Measurements from ENCODE around the gene RAP1GAP. TPM values are rescaled to one million over a fixed set of nuclear protein-coding genes. Genes with fewer than 3 reads are reported as not detected.

RAP1GAP gene
- total RNA-seq, 2 experiments from 2014 or later, result 0.15 to 0.41 TPM

DNA sequence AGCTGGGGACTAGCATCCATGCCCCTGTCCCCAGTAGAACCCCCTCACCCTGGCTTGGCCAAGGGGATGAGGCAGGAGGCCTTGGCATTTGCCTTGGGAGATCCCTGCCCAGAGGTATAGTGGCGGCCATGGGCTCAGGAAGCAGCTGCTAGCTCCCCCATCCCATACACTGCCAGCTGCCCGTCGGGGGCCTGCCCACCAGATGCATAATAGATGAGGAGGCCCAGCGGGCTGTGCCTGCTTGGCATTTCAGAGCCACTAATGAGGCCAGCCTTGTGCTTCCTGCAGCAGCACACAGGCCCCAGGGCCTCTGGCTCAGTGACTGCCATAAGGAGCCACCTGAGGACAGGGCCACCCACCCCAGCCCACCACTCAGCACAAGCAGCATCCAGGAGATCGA is 23.6 kb downstream of the RAP1GAP start:
- Mint-ChIP-seq H3K27ac (no peak overlapping the region), H3K36me3 (ENCODE audit: low read depth) (no peaks in the 10 kb centered on the region), H3K9me3 (no peaks in the 10 kb centered on the region), H3K4me3 (no peak overlapping the region), H3K4me1 (ENCODE audit: low read depth) (peaks cover 2% of the 10 kb centered on the region), H3K27me3 (ENCODE audit: low read depth) (peaks cover 14% of the 10 kb centered on the region)
- intact Hi-C loops (cut with micrococcal nuclease), result no loop called here
- CTCF ChIA-PET, result no interaction called here
- DNase-seq, result no peak

DNA sequence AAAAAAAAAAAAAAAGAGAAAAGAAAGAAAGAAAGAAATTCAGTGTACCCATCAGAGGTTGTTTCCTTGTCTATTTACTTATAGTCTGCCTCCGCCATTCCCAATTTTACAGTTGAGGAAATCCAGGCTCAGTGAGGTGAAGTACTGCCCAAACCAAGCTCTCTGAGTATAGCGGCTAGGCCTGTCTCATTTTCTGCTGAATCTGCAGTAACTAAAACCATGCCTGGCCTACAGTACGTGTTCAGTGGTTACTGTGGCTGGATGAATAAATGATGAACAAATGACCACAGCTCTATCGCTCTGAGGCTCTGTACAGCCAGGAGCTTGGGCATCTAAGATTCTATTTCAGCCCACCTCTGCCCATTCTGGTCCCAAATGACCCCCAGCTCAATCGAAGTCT is 24.3 kb downstream of the RAP1GAP start:
- Mint-ChIP-seq H3K4me1 (ENCODE audit: low read depth) (no peaks in the 10 kb centered on the region), H3K9me3 (no peaks in the 10 kb centered on the region), H3K4me3 (no peak overlapping the region), H3K27ac (no peak overlapping the region), H3K27me3 (ENCODE audit: low read depth) (peaks cover 14% of the 10 kb centered on the region), H3K36me3 (ENCODE audit: low read depth) (no peaks in the 10 kb centered on the region)
- intact Hi-C loops (cut with micrococcal nuclease), result no loop called here
- no peak for DNase-seq
- CTCF ChIA-PET, result no interaction called here

GRCh38 chr1:21644348-21644747 is 24.8 kb downstream of the RAP1GAP start:
- H3K27ac Mint-ChIP-seq, result peak overlapping the region; percentile 12
- no peaks in the 10 kb centered on the region for H3K4me1 Mint-ChIP-seq (ENCODE audit: low read depth)
- no peak overlapping the region for H3K4me3 Mint-ChIP-seq
- CTCF ChIA-PET, result interaction anchor here (0.8 kb wide), 1 partner anchor 14 kb away, joined by 3 read pairs; no protein-coding TSS in a partner anchor
- no peaks in the 10 kb centered on the region for H3K36me3 Mint-ChIP-seq (ENCODE audit: low read depth)
- H3K27me3 Mint-ChIP-seq (ENCODE audit: low read depth), result peaks cover 14% of the 10 kb centered on the region
- DNase-seq, result no peak
- intact Hi-C loops (cut with micrococcal nuclease), result no loop called here
- H3K9me3 Mint-ChIP-seq, result no peaks in the 10 kb centered on the region

GRCh38 chr1:21643624-21644023 is 25.5 kb downstream of the RAP1GAP start:
- CTCF ChIA-PET, result interaction anchor here (0.8 kb wide), 1 partner anchor 15 kb away, joined by 3 read pairs; no protein-coding TSS in a partner anchor
- H3K4me1 Mint-ChIP-seq (ENCODE audit: low read depth), result peaks cover 2% of the 10 kb centered on the region
- H3K27ac Mint-ChIP-seq, result no peak overlapping the region
- no peak overlapping the region for H3K4me3 Mint-ChIP-seq
- peaks cover 14% of the 10 kb centered on the region for H3K27me3 Mint-ChIP-seq (ENCODE audit: low read depth)
- intact Hi-C loops (cut with micrococcal nuclease), result no loop called here
- no peak for DNase-seq
- no peaks in the 10 kb centered on the region for H3K9me3 Mint-ChIP-seq
- no peaks in the 10 kb centered on the region for H3K36me3 Mint-ChIP-seq (ENCODE audit: low read depth)

GRCh38 chr1:21641967-21642739 is 27.0 kb downstream of the RAP1GAP start:
- Mint-ChIP-seq H3K36me3 (ENCODE audit: low read depth) (no peaks in the 10 kb centered on the region), H3K9me3 (no peaks in the 10 kb centered on the region), H3K27me3 (ENCODE audit: low read depth) (peaks cover 14% of the 10 kb centered on the region), H3K4me1 (ENCODE audit: low read depth) (peaks cover 8% of the 10 kb centered on the region), H3K4me3 (no peak overlapping the region), H3K27ac (no peak overlapping the region)
- no peak for DNase-seq
- intact Hi-C loops (cut with micrococcal nuclease), result no loop called here
- CTCF ChIA-PET, result no interaction called here

DNA sequence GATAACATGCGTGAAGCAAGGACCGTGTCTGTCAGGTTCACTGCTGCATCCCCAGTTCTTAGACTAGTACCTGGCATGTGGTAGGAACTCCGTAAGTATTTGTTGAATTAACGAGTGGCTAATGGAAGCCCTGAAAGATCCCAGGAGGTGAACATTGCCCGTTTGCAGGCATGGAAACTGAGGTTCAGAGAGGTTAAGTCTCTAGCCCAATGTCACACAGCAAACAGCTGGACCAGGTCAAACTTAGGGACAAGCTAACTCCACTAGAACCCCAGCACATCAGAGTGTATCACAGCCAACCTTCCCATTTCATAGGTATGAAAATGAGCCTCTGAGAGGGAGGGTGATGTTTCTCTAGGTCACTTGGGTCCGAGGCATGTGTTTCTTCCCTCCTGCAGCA is 27.6 kb downstream of the RAP1GAP start:
- Mint-ChIP-seq H3K9me3 (no peaks in the 10 kb centered on the region), H3K4me1 (ENCODE audit: low read depth) (peaks cover 8% of the 10 kb centered on the region), H3K4me3 (no peak overlapping the region), H3K27ac (no peak overlapping the region), H3K36me3 (ENCODE audit: low read depth) (no peaks in the 10 kb centered on the region), H3K27me3 (ENCODE audit: low read depth) (peaks cover 8% of the 10 kb centered on the region)
- CTCF ChIA-PET, result interaction anchor here (1.3 kb wide), 1 partner anchor 18 kb away, joined by 3 read pairs; no protein-coding TSS in a partner anchor
- intact Hi-C loops (cut with micrococcal nuclease), result no loop called here
- DNase-seq, result no peak

GRCh38 chr1:21641076-21641475 is 28.1 kb downstream of the RAP1GAP start:
- Mint-ChIP-seq H3K4me1 (ENCODE audit: low read depth) (peaks cover 8% of the 10 kb centered on the region), H3K4me3 (no peak overlapping the region), H3K27me3 (ENCODE audit: low read depth) (peaks cover 7% of the 10 kb centered on the region), H3K9me3 (no peaks in the 10 kb centered on the region), H3K36me3 (ENCODE audit: low read depth) (no peaks in the 10 kb centered on the region), H3K27ac (no peak overlapping the region)
- DNase-seq, result no peak
- intact Hi-C loops (cut with micrococcal nuclease), result no loop called here
- CTCF ChIA-PET, result interaction anchor here (0.6 to 1.3 kb wide), 2 partner anchors 18 to 322 kb away, joined by 3 read pairs; no protein-coding TSS in a partner anchor

GRCh38 chr1:21640653-21641052 is 28.5 kb downstream of the RAP1GAP start:
- intact Hi-C loops (cut with micrococcal nuclease), result no loop called here
- H3K4me3 Mint-ChIP-seq, result no peak overlapping the region
- no peaks in the 10 kb centered on the region for H3K9me3 Mint-ChIP-seq
- CTCF ChIA-PET, result interaction anchor here (0.6 to 1.3 kb wide), 2 partner anchors 19 to 323 kb away, joined by 3 read pairs; no protein-coding TSS in a partner anchor
- no peak overlapping the region for H3K27ac Mint-ChIP-seq
- DNase-seq, result no peak
- peaks cover 7% of the 10 kb centered on the region for H3K27me3 Mint-ChIP-seq (ENCODE audit: low read depth)
- H3K36me3 Mint-ChIP-seq (ENCODE audit: low read depth), result no peaks in the 10 kb centered on the region
- peaks cover 8% of the 10 kb centered on the region for H3K4me1 Mint-ChIP-seq (ENCODE audit: low read depth)

DNA sequence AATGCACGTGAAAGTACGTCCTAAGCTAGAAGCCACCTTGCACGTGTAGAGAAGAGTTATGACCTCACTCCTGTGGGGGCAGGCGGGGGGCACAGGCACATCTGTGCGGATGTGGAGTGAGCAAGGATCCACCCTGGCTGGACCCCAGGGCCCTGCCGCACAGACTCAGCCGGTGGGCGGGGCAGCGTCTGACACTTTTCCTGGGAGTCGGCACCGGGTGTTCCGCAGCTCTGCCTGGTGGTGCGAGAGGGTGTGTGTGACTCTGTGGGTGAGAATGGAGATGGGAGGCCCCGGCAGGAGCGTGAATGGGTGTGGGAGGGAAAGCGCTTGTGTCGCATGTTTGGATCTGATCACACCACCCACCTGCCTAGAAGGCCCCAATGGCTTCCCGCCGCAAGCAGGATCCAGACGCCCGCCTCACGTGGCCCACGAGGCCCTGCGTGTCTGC is 29.5 kb downstream of the RAP1GAP start:
- Mint-ChIP-seq H3K4me1 (ENCODE audit: low read depth) (peaks cover 8% of the 10 kb centered on the region), H3K4me3 (no peak overlapping the region), H3K9me3 (no peaks in the 10 kb centered on the region), H3K36me3 (ENCODE audit: low read depth) (no peaks in the 10 kb centered on the region), H3K27me3 (ENCODE audit: low read depth) (peaks cover 7% of the 10 kb centered on the region), H3K27ac (no peak overlapping the region)
- CTCF ChIA-PET, result no interaction called here
- intact Hi-C loops (cut with micrococcal nuclease), result no loop called here
- DNase-seq, result no peak

DNA sequence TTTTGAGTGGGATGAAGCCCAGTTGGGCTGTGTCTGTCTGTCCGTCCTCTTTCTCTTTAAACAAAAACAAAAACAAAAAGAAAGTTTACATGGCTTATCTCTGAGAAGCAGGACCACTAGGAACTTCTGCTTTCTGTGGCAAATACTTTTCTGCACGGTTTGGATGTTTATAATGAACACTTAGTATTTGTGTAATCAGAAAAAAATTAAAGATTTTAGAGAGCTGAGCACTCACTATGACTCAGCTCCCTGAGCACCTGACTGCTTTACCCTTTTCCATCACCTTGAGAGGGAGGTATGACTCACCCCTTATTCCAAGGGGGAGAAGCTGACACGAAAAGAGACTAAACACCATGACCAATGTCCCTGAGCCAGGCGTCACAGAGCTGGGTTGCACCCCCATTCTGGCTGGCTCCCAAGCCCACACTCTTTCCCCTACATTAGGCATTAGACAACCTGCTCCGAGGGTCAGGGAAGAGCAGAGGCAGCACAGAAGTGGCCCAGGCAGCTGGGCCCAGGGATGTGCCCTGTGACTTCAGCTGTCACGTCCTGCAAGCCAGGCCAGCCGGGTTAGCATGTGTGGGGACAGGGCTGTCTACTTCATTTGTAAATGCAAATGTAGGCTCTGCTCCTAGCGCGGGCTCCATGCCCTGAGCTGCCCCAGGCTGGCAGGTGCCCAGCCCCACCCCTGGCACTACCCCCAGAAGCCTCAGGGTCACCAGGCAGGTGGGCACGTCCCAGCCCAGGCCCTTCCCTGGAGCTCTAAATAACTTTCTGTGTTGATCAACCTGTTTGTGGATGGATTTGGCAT is 30.4 kb downstream of the RAP1GAP start:
- Mint-ChIP-seq H3K27ac (no peak overlapping the region), H3K4me3 (no peak overlapping the region), H3K27me3 (ENCODE audit: low read depth) (peaks cover 7% of the 10 kb centered on the region), H3K36me3 (ENCODE audit: low read depth) (no peaks in the 10 kb centered on the region), H3K4me1 (ENCODE audit: low read depth) (peaks cover 8% of the 10 kb centered on the region), H3K9me3 (no peaks in the 10 kb centered on the region)
- peak; percentile 46 for DNase-seq
- CTCF ChIA-PET, result no interaction called here
- intact Hi-C loops (cut with micrococcal nuclease), result no loop called here

- CTCF ChIA-PET, result no interaction called here
- peaks cover 8% of the 10 kb centered on the region for H3K4me1 Mint-ChIP-seq (ENCODE audit: low read depth)
- H3K36me3 Mint-ChIP-seq (ENCODE audit: low read depth), result no peaks in the 10 kb centered on the region
- DNase-seq, result no peak
- H3K4me3 Mint-ChIP-seq, result no peak overlapping the region
- H3K27ac Mint-ChIP-seq, result no peak overlapping the region
- no peaks in the 10 kb centered on the region for H3K9me3 Mint-ChIP-seq
- H3K27me3 Mint-ChIP-seq (ENCODE audit: low read depth), result peaks cover 8% of the 10 kb centered on the region
- intact Hi-C loops (cut with micrococcal nuclease), result no loop called here
These were observed 31.6 kb downstream of the RAP1GAP start for GRCh38 chr1:21637514-21637913.

GRCh38 chr1:21636029-21636428 is 33.1 kb downstream of the RAP1GAP start:
- DNase-seq, result no peak
- Mint-ChIP-seq H3K36me3 (ENCODE audit: low read depth) (no peaks in the 10 kb centered on the region), H3K4me3 (no peak overlapping the region), H3K27ac (no peak overlapping the region), H3K27me3 (ENCODE audit: low read depth) (peaks cover 5% of the 10 kb centered on the region), H3K4me1 (ENCODE audit: low read depth) (peaks cover 8% of the 10 kb centered on the region), H3K9me3 (no peaks in the 10 kb centered on the region)
- intact Hi-C loops (cut with micrococcal nuclease), result no loop called here
- CTCF ChIA-PET, result interaction anchor here (0.8 kb wide), 1 partner anchor 53 kb away, joined by 3 read pairs; no protein-coding TSS in a partner anchor

All from activated naive CD4-positive, alpha-beta T cell treated with anti-CD3 and anti-CD28 coated beads for 36 hours (primary cell).